Stimulated activated CD8-positive, alpha-beta memory T cell treated with anti-CD3 and anti-CD28 coated beads, Interleukin-4, amount 100 ng/mL, for 24 hours (primary cell): Measurements from ENCODE around the gene ARID5B.
"Not testable (repeated sequence)": the region's sequence is repeated elsewhere in the genome, so short reads cannot be mapped to it uniquely, and the experiment has no call there.

Source experiments
- DNase-seq: peaks from one replicate; pipeline ENCODE4 v3.0.0-alpha.2; 2020; ENCODE audit warnings: low read depth

The ARID5B gene

DNA sequence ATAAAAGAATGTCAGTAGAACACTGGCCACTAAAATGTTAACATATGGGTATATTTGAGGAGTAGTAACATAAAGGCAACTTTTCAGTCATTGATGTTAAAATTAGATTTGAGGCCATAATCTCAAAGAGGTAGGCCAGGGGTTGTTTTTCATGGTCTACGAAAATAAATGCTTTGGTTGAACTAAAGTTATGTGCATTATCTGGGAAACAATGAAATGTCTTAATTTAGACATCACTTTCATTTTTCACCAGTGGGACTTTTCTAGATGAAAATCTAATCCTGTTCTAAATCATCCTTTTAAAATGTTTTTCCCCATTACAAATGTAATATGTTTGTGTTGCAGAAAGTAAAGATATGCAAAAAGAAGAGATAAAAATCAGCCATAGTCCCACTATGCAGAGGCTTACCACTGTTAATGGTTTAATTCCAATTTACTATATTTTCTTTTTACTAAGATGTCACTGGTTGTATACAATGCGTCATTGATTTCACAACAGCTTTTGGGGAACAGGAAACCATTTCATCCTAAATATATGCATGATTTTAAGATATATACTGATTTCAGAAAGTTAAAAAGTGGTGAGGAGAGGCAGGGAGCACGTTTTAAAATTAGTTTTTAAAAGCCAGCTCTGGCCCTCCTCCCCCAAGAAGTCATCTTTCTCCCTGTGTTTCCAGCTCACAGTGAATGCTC, 64.3 kb downstream of the ARID5B start:
- no peak for DNase-seq

DNA sequence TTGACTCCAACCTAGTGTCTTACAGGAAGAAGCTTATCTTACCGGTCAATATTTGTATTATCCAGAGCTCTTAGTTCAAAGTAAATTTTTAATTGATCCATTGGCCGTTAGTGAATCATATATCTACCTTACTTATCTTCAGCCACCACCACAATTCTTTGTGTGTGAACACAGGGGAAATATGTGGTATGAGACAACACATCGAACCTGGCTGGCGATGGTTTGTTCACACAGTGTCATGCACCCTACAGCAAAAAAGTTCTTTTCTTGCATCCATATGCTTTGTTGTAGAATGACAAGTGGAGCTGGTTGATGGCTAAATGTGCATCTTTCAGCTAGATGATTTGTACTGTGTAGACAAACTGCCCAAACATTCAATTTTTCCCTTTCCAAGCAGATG, 65.8 kb downstream of the ARID5B start:
- DNase-seq, result no peak

DNA sequence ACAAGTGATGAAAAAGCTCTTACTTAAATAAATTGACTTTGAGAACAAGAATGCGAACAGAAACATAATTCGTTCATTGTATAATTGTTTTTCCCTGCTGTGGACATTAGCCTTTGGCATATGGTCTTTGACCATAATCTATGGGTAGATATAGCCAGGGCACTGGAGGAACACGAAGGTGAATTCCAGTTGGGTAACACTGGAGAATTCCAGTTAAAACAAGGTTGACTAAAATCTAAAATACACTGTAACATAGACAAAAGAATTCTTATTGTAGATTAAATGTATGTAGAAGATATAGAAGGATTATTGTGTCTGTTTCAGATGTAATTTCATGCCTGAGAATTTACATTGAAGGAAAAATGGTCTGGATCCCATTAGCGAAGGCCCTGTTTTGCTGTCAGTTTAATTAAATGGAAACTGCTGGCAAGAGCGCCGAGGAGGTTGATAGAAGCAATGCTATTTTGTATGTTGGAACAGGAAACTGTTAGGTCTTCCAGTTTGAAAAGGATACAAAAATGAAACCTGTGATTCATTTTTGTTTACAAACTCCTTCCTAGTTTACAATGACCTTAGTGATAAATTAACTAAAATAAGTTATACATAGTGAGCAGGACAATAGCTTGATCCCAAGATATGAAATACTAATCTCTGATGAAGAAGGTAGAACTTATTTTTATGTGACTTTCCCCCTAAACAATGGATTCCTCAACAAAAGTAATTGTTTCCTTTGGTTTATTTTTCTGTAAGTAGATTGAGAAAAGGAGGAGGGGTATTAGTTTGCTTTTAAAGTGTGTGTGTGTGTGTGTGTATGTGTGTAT, 68.9 kb downstream of the ARID5B start:
- DNase-seq, result no peak

DNA sequence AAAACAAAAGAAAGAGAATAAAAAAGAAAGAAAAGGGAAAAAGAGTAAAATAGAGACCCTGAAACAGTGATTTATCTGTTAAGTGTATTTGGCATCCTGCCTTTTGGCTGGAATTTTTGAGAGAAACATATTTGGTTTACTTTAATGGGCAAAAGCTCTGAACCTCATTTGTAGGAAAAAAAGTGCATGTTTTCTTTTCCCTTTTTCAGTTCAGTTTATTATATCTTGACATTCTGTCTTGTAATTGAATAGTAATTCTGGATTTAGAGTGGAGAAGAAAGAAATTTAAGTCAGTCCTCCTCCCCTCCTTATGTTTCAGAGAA, 69.5 kb downstream of the ARID5B start:
- no peak for DNase-seq

DNA sequence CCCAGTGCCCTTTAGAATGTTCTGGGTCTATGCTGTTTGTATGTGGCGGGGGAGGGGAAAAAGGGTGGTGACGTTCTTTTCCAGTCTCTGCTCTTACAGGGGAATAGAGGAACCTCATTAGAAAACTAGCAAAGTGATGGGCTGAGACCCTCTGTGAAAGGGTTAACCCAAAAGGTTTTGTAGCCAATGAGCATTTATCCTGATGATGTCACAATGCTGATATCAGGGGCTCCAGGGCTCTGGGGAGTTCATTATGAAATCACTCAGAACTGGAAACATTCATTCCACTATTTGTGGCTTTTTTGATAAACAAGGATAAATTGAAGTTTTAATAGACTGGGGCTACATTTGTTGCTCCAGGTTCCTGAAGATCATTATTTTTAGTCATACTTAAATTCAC, 71.7 kb downstream of the ARID5B start:
- no peak for DNase-seq

DNA sequence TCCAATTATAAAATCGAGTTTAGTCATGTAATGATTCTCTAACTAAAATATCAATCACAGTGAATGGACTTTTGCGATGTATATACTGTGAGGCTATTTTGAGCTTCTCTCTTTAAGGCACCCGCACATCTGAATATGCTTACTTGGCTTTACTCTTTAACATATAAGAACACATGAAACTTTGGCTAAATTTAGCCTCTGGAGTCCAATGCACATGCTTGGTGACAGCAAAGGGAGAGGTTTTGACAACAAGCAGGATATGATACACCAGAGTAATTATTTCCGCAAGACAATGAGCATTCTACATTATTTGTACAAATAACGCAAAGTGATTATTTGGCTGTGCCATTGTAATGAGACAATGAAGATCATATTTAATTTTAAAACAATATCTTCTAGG, 72.4 kb downstream of the ARID5B start:
- no peak for DNase-seq

DNA sequence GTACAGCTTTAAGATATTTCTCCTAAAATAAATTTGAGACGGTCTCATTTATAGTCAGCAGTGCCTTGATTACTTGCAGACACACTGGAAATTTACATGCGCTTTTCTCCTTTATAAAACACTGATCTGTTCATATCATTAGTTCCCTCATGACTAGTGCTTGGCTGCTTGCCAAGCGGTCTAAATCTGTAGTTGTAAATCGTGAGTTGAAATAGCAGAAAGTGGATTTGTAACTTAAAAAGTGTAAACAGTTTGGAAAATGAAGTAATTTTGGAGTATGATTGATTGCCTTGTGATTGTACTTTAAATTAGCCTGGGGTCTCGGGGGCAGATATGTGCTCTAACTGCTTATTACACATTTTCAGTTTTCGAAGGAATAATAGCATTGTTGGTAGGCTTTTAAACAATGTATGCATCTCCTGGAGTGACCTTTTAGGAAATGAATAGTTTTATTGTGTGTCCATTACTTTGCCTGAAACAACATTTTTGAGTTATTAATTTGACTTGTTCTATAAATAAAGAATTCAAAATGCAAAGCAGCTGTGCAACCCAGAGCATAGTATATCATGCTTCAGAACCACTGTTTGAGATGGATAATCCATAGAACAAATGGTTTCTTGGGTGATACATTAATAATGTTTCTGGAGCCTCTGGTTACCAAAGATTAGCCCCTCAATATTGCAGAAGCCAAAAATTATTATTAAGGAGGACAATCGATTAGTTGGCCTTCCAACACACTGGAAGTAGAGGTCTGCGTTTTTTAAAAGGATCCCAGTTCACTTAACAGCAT, 73.3 kb downstream of the ARID5B start:
- no peak for DNase-seq

DNA sequence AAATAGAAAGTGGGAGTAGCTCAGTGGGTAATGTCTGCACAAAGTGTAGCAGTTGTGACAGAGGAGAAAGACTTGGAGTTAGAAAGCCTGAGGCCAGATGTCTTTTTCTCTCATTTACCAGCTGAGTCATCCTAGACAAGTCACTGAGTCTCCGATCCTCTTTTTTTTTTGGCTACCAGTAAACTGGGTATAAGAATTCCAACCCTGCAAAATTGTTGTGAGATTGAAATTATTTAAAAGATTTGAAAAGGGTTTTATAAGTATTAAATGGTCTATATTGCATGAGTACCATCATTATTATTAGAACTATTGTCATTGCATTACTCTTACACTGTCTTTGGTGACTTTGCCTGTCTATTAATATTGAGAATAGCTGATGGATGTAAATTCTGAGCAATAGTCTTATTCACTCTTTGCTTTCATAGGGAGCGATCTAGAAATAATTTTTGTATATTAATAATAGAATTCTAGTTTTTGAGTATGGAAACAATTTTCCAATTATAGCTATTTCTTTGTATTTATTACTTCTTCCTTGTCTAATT, 74.0 kb downstream of the ARID5B start:
- DNase-seq, result no peak

DNA sequence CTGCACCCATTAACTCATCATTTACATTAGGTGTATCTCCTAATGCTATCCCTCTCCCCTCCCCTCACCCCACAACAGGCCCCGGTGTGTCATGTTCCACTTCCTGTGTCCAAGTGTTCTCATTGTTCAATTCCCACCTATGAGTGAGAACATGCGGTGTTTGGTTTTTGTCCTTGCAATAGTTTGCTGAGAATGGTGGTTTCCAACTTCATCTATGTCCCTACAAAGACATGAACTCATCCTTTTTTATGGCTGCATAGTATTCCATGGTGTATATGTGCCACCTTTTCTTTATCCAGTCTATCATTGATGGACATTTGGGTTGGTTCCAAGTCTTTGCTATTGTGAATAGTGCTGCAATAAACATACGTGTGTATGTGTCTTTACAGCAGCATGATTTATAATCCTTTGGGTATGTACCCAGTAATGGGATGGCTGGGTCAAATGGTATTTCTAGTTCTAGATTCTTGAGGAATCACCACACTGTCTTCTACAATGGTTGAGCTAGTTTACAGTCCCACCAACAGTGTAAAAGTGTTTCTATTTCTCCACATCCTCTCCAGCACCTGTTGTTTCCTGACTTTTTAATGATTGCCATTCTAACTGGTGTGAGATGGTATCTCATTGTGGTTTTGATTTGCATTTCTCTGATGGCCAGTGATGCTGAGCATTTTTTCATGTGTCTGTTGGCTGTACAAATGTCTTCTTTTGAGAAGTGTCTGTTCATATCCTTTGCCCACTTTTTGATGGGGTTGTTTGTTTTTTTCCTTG, 75.6 kb downstream of the ARID5B start:
- DNase-seq, result not testable (repeated sequence)

DNA sequence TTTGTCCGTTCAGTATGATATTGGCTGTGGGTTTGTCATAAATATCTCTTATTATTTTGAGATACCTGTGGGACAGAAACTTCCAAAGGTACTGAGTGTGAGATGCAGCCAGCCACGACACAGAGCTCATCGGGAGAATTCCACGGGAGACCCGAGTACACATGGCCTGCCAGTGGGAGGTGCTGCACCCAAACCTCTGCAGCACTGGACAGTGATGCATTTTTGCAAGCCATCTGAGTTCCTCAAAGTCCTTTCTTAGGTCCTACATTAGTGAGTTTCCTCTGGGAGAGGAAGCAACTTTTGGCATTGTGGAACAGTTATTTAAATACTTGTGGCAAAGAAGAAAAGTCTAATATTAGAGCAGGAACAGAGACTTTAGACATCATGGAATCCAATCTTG, 77.5 kb downstream of the ARID5B start:
- DNase-seq, result no peak

DNA sequence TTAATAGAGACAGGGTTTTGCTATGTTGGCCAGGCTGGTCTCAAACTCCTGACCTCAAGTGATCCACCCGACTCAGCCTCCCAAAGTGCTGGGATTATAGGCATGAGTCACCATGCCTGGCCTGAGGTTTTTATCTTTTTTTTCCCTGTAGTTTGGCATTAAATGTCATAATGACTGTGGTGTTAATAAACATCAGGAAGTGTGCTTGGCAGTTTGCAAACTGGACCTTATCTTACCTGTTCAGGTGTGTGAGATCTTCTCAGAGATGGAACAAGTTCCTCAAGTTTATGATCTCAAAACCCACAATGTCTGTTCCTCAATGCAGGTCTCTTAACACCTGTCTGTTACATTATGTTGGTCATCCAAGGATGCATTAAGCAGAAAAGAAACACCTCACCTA, 80.0 kb downstream of the ARID5B start:
- DNase-seq, result no peak

DNA sequence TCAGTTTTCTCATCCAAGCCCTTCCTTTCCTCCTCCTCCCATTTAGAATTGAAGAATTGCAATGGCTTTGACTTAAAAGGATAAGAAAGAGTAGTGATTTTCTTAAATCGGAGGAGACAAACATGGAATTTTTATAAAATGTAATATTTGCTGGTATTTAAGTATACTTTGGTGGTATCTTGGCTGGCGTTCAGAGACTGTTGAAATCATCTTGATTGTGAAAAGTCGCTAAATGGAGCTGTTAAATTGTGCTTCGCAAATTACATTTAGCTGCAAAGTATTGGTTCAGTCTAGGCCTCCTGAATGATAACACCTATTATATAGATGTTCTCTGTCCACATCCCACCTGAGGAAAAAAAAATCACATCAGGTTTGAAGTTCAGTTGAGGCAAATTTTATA, 81.8 kb downstream of the ARID5B start:
- no peak for DNase-seq

DNA sequence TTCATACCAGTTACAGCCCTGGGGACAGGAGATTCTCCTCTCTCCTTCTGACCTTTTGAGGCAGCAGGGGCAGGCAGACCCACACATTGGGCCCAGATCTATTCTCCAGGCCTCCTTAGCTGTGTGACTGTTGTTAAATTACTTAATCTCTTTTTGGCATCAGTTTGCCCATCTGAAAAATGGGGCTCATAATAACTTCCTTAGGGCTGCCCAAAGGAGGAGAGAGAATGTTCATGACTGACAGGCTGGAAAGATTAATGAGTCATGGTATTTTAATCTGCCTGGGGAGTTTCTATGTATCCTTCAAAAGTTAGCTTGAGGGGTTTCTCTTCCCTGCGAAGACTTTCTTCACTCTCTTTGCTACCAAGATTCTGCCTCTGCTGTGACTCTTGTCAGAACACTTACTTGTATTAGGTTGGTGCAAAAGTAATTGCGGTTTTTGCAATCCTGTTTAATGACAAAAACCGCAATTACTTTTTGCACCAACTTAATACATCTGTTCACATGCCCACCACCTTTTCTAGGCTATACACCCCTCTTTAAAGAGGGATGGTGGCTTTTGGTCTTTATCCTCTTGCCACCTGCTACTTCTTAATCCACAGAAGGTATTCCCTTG, 83.4 kb downstream of the ARID5B start:
- DNase-seq, result no peak

DNA sequence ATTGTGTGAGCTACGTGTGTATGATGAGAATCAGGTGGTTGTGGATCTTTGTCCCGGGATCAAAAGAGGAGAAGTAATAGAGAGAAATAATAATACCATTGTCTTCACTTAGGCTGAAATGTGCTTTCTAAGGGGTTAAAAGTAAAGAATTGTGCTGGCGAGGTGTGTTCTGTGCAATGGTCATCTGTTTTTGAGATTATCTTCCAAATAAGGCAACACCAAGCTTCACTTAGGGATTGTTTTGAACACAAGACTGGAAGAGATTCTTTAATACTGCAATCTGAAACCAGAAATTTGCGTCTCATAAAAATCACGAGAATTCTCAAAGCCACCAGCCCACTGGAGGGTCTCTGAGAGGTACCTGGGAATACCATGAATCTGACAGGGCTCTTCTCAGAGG, 84.2 kb downstream of the ARID5B start:
- no peak for DNase-seq

DNA sequence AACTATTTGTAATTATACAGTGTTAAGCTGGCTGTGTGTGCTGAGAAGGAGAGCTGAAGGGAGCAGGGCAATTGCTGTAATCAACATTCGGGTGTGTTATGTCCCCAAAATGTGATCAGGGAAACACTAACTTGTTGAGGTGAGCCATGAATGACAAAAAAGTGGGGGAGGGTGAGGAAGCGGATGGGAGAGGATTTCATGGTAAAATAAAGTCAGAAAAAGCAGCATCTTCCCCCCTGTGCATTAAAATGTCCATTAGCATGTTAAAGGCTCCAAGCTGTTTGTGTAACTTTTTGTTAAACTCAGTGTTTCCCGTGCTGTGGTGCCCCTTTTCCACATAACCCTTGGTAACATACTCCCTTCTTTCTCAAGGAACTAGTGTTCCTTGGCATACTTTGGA, 84.9 kb downstream of the ARID5B start:
- DNase-seq, result no peak

DNA sequence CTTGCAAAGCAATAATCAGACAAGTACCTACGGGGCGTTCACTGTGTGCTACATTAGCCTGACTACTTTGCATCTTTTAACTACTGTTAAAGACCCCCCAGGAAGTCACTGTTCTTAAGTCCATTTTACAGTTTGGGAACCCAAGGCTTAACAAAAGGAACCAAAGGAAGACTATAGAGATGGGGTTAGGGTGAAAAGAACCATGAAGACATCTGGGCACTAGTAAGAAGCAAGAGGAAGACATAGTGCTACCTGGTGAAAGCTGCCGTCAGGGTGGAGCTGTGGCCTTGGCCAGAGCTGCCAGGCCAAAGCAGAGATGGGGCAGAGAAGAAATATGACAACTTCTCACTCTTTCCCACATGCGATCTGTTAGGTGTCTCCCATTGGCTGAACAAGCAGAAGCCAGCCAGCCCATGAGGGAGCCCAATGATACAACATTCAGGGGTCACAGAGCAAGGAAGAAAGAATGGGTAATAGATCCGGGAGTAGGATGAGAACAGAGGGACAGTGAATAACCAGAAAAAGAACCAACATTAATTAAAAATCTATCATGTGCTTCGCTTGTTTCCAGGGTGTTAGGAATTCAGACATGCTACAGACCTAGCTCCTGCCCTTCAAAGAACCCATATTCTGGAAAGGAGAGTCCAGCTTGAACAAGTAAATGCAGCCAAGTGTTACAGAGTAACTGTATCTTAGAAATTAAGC, 85.4 kb downstream of the ARID5B start:
- DNase-seq, result no peak

DNA sequence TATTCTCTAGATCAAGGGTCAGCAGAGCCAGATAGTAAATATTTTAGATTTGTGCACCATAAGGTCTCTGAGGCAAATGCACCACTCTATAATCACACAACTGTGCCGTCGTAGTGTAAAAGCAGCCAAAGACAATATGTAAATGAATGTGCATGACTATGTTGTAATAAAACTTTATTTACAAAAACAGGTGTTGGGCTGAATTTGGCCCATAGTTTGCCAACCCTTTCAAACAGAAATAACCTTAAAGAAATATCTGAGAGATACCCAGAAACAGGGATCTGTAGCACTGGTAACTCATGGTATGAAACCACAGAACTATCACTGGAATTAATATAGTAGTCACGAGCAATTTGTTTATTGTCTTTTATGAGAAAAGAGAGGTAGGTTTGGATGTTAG, 86.0 kb downstream of the ARID5B start:
- DNase-seq, result no peak

DNA sequence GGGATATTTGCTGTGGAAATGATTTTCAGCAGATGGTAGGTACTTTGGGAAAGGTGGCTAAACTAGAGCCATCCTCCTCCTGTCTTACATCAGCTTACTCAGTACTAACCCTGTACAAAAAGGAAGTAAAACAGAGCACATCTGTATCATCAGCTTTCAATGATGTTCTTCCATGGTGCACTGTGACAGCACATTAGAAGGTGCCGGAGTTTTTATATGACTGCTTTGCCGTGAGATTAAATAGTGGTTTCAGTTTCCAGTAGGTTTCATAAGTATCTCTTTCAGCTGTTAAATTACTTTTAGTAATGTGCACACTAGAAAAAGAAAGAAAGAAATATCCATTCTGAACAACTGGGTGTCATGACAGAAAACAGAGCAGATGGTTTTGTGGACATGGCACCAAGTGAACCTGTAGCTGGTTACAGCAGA, 86.5 kb downstream of the ARID5B start:
- no peak for DNase-seq

DNA sequence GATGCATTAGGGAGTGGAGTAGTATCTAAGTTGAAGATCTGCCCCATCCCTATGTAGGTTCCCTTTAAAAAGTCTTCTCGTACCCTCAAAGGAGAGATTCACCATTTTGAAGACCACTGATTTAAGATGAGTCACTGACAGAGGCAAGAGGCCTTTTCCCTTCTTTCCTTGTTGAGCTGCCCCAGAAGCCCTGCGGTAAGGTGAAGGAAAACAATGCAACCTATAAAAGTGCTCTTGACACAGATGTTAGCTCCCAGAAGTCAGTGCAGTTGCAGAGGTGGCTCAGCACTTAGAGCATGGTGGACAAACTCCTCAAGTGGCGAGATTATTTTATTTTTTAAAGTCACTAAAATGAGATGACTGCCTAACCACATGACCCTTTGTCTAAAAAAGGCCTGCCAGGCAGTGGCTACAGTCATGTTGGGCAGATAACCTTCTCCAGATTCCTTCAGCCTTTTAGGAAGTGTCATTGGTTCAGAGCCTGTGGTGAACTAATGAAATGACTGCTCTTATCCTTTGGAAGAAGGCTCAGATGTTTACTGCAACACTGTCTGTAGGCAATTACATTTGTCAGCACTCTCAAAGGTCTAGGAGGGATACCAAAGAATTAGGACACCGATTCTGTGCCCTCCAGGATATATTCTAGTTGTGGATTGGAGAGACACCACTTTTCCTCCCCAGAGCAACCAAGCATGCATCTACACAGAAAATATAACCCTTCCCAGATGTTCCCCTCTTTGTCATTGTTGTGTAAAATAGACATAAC, 88.7 kb downstream of the ARID5B start:
- no peak for DNase-seq

DNA sequence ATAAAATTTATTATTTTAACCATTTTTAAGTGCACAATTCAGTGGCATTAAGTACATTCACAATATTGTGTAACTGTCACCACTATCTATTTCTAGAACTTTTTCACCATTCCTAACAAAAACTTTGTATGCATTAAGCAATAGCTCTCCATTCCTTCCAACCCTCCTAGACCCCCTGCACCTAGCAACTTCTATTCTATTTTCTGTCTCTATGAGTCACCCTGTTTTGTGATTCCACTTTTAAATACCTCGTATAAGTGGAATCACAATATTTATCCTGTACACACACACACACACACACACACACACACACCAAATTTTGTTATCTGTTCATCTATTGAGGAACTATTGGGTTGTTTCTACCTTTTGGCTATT, 89.2 kb downstream of the ARID5B start:
- DNase-seq, result no peak
